Upper lobe of left lung (tissue), 6 donors: ENCODE results near the gene CALCOCO2. TPM values are rescaled to one million over a fixed set of nuclear protein-coding genes. Genes with fewer than 3 reads are reported as not detected.

Experiments
- ATAC-seq, 2 donors: fragments of 200-7000 bp; cut with Tn5 transposase; one replicate each; pipeline ENCODE4 v1.9.1; 2022; ENCODE audit warnings: mild to moderate bottlenecking in 2 of 2, moderate library complexity in 2 of 2; ENCODE audit not compliant: low FRiP score in 2 of 2
- DNase-seq, 2 donors: peaks; one replicate each; pipeline ENCODE4 v3.0.0-alpha.2; 2019 to 2020
- H3K27ac ChIP-seq, 4 donors: fragments of 200-600 bp; sonication (generic); one replicate each; pipeline ENCODE4 v1.5.1; 2016 to 2019
- H3K27me3 ChIP-seq, 4 donors: fragments of 200-600 bp; sonication (generic); one replicate each; pipeline ENCODE4 v1.5.1; 2017 to 2019
- H3K36me3 ChIP-seq, 4 donors: fragments of 200-600 bp; sonication (generic); one replicate each; pipeline ENCODE4 v1.5.1; 2016 to 2019
- H3K4me1 ChIP-seq, 4 donors: fragments of 200-600 bp; sonication (generic); one replicate each; pipeline ENCODE4 v1.5.1; 2018 to 2019
- H3K4me3 ChIP-seq, 4 donors: fragments of 200-600 bp; sonication (generic); one replicate each; pipeline ENCODE4 v1.5.1; 2017 to 2019; ENCODE audit warnings: mild to moderate bottlenecking in 2 of 4, moderate library complexity in 1 of 4
- H3K9me3 ChIP-seq, 4 donors: fragments of 200-600 bp; sonication (generic); one replicate each; pipeline ENCODE4 v1.5.1; 2018 to 2019
- CTCF ChIP-seq, 6 experiments: fragments of 450-650 bp in 4 of 6; fragments of 200-600 bp in 2 of 6; sonication (generic) in 2 of 6; IDR thresholded peaks; one replicate each; pipeline ENCODE4 v1.5.1; 2016 to 2019; ENCODE audit warnings: antibody characterized with exemption in 6 of 6
- EP300 ChIP-seq, 4 donors: sonication (generic); formaldehyde crosslinking; IDR thresholded peaks; one replicate each; pipeline ENCODE4 v1.5.1; 2017; ENCODE audit warnings: antibody characterized with exemption in 4 of 4, control low read depth in 2 of 4
- POLR2A ChIP-seq, 4 donors: fragments of 450-650 bp; IDR thresholded peaks; one replicate each; pipeline ENCODE4 v1.5.1; 2016 to 2017; ENCODE audit warnings: antibody characterized with exemption in 4 of 4, mild to moderate bottlenecking in 2 of 4
- POLR2AphosphoS5 ChIP-seq, 2 donors: sonication (generic); formaldehyde crosslinking; IDR thresholded peaks; one replicate each; pipeline ENCODE4 v1.5.1; 2017; ENCODE audit warnings: antibody characterized with exemption in 2 of 2
- WGBS, 2 donors: methylation state at CpG; one replicate each; pipeline ENCODE4 v1.1.5; 2017 to 2018; 5-methylcytosine and 5-hydroxymethylcytosine counted together
- total RNA-seq, 6 donors: library from RNA; depleted of rRNA in 4 of 6; stranded (reverse); fragments of >200 nt in 4 of 6; gene quantifications; one replicate each; pipeline versions ENCODE4 v1.1.0 to v1.2.1, GENCODE V29; 2016 to 2021
- donor health status: DM: no; HTN: no; CAD: no; lungs with moderate emphysema.
- donor health status: DM: no; HTN: yes; CAD: no; lungs with severe emphysema.

CALCOCO2 gene
- total RNA-seq, 6 donors from 2014 or later, result 123 to 330 (median 180) TPM

DNA sequence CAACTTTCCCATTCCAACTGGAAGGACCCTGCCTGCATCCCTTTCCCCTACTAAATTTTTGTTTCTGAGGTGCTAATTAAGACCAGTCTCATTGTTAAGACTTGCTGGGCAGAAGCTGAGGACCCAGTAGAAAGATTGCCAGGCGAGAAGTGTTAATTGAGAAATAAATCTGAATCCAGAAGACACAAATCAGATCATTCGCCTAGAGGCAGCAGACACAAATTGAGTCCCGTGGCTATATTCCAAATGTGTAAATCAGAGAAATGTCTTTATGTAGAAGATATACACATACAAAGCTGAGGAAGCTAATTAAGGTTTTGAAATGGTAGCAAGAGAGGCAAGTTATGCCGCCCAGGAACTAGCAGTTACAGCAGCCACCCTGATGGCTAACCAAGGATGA lies 29.6 kb downstream of the CALCOCO2 start:
- whole genome bisulfite sequencing, 2 donors, result 94 to 96% methylated on average over 4 of the region's 4 CpGs
- no peak for DNase-seq
- TF ChIP-seq CTCF (IDR thresholded peaks at IDR 0.05), result no peak
- TF ChIP-seq POLR2A (IDR thresholded peaks at IDR 0.05), result no peak
- no peak for TF ChIP-seq POLR2AphosphoS5 (IDR thresholded peaks at IDR 0.05)
- TF ChIP-seq EP300 (IDR thresholded peaks at IDR 0.05), result no peak
- Histone ChIP-seq H3K27ac (no peak overlapping the region), H3K4me3 (no peak overlapping the region), H3K36me3 (peaks cover 43 to 100% (median 85%) of the 10 kb centered on the region in 4 donors), H3K27me3 (no peaks in the 10 kb centered on the region), H3K9me3 (no peaks in the 10 kb centered on the region), H3K4me1 (no peaks in the 10 kb centered on the region)
- ATAC-seq, result no peak

GRCh38 chr17:48868916-48869500 lies 38.2 kb downstream of the CALCOCO2 start:
- Histone ChIP-seq H3K9me3 (no peaks in the 10 kb centered on the region), H3K4me3 (no peak overlapping the region), H3K36me3 (peaks cover 10 to 23% (median 21%) of the 10 kb centered on the region in 4 donors), H3K27me3 (no peaks in the 10 kb centered on the region), H3K27ac (no peak overlapping the region), H3K4me1 (peaks cover 23 to 28% (median 26%) of the 10 kb centered on the region in 4 donors)
- no peak for DNase-seq
- WGBS, 2 donors, result 65 to 72% methylated on average over 3 of the region's 3 CpGs
- TF ChIP-seq CTCF (IDR thresholded peaks at IDR 0.05) (no peak), EP300 (IDR thresholded peaks at IDR 0.05) (no peak), POLR2AphosphoS5 (IDR thresholded peaks at IDR 0.05) (no peak)
- no peak for ATAC-seq

- no peak overlapping the region for H3K27ac ChIP-seq
- ATAC-seq (no peak), DNase-seq (no peak)
- H3K4me3 ChIP-seq, result no peak overlapping the region
- WGBS, 2 donors, result 71 to 79% methylated on average over 6 of the region's 6 CpGs
- TF ChIP-seq CTCF (IDR thresholded peaks at IDR 0.05), result no peak
- TF ChIP-seq POLR2A (IDR thresholded peaks at IDR 0.05), result no peak
- no peak for TF ChIP-seq POLR2AphosphoS5 (IDR thresholded peaks at IDR 0.05)
- TF ChIP-seq EP300 (IDR thresholded peaks at IDR 0.05), result no peak
- no peaks in the 10 kb centered on the region for H3K27me3 ChIP-seq
- peaks cover 2 to 14% (median 12%) of the 10 kb centered on the region in 4 donors for H3K36me3 ChIP-seq
- no peaks in the 10 kb centered on the region for H3K9me3 ChIP-seq
- H3K4me1 ChIP-seq, result peaks cover 23 to 28% (median 26%) of the 10 kb centered on the region in 4 donors
Measured at GRCh38 chr17:48869821-48870318, 39.0 kb downstream of the CALCOCO2 start.

DNA sequence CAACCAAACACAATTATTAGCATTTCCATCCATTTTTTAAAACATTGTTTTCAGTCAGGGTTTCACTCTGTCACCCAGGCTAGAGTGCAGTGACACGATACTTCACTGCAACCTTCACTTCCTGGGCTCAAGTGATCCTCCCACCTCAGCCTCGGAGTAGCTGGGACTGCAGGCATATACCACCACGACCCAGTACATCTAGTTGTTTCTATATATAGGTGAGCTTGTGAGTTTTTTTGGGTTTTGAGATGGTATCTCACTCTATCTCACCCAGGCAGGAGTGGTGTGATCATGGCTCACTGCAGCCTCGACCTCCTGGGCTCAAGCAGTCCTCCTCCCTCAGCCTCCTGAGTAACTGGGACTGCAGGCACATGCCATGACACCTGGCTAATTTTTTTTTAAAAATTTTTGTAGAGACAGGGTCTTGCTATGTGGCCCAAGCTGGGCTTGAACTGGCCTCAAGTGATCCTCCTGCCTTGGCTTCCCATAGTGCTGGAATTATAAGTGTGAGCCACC lies 40.3 kb downstream of the CALCOCO2 start:
- no peak for ATAC-seq
- TF ChIP-seq EP300 (IDR thresholded peaks at IDR 0.05), result no peak
- no peak for TF ChIP-seq POLR2AphosphoS5 (IDR thresholded peaks at IDR 0.05)
- TF ChIP-seq POLR2A (IDR thresholded peaks at IDR 0.05), result no peak
- no peak for TF ChIP-seq CTCF (IDR thresholded peaks at IDR 0.05)
- no peak overlapping the region for H3K4me3 ChIP-seq
- H3K4me1 ChIP-seq, result peaks cover 23 to 28% (median 26%) of the 10 kb centered on the region in 4 donors
- no peak for DNase-seq
- peaks cover 0 to 3% (median 3%) of the 10 kb centered on the region in 4 donors for H3K36me3 ChIP-seq
- no peak overlapping the region for H3K27ac ChIP-seq
- H3K27me3 ChIP-seq, result no peaks in the 10 kb centered on the region
- 52 to 66% methylated on average over 4 of the region's 4 CpGs for WGBS, 2 donors
- H3K9me3 ChIP-seq, result no peaks in the 10 kb centered on the region
